Parathyroid adenoma (tissue), 2 donors: ENCODE measurements around the gene FSTL1.

Experiments
- H2AFZ ChIP-seq: fragments of 300-600 bp; sonication (generic); one replicate; pipeline ENCODE4 v1.7.0; 2017; ENCODE audit warnings: antibody characterized with exemption, mild to moderate bottlenecking
- H3K27ac ChIP-seq: fragments of 300-600 bp; sonication (generic); one replicate; pipeline ENCODE4 v1.7.0; 2017
- H3K27me3 ChIP-seq: fragments of 300-600 bp; sonication (generic); one replicate; pipeline ENCODE4 v1.7.0; 2017; ENCODE audit warnings: low read length; ENCODE audit not compliant: control insufficient read depth, insufficient read depth
- H3K36me3 ChIP-seq: fragments of 300-600 bp; sonication (generic); one replicate; pipeline ENCODE4 v1.7.0; 2017; ENCODE audit warnings: low read length; ENCODE audit not compliant: control insufficient read depth, insufficient read depth
- H3K4me1 ChIP-seq: fragments of 300-600 bp; sonication (generic); one replicate; pipeline ENCODE4 v1.7.0; 2017; ENCODE audit warnings: control low read depth
- H3K4me2 ChIP-seq: fragments of 300-600 bp; sonication (generic); one replicate; pipeline ENCODE4 v1.7.0; 2017; ENCODE audit warnings: low read length
- H3K4me3 ChIP-seq: fragments of 300-600 bp; sonication (generic); one replicate; pipeline ENCODE4 v1.7.0; 2017; ENCODE audit warnings: low read depth, low read length
- H3K79me2 ChIP-seq: fragments of 300-600 bp; sonication (generic); one replicate; pipeline ENCODE4 v1.7.0; 2017; ENCODE audit warnings: control low read depth
- H3K9ac ChIP-seq: fragments of 300-600 bp; sonication (generic); one replicate; pipeline ENCODE4 v1.7.0; 2017; ENCODE audit warnings: mild to moderate bottlenecking
- H3K9me3 ChIP-seq: fragments of 300-600 bp; sonication (generic); one replicate; pipeline ENCODE4 v1.7.0; 2017; ENCODE audit warnings: low read length; ENCODE audit not compliant: control insufficient read depth
- TF ChIP-seq, protein P1 (sequence below): fragments of 300-600 bp; sonication (generic); IDR thresholded peaks from one replicate; pipeline ENCODE4 v1.7.0; 2017; ENCODE audit warnings: antibody characterized with exemption, mild to moderate bottlenecking
- donor health status: primary hyperparathyroidism.

Gene FSTL1

DNA sequence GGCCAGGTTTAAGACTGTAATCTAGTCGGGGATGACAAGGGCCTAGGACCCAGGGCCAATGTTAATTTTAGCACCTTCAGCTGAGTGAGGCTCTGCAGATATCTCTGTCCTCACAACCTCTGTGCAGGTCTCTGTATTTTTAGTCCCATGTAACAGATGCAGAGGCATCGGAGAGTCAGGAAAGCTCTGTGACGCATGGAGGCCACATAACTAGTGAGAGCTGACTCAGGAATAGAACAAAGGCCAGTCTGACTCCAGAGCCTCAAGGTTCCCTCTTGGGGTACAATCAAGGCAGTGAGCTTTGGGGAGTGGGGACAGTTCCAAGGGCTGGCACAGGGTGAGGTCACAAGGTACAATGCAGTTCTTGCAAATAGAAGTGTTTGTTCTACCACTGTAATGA is 31.0 kb downstream of the FSTL1 start:
- Histone ChIP-seq H2AFZ (no peak overlapping the region), H3K4me3 (no peak overlapping the region), H3K9me3 (no peaks in the 10 kb centered on the region), H3K27ac (no peak overlapping the region), H3K9ac (no peak overlapping the region), H3K4me2 (no peak overlapping the region), H3K27me3 (no peaks in the 10 kb centered on the region), H3K36me3 (no peaks in the 10 kb centered on the region), H3K79me2 (no peaks in the 10 kb centered on the region), H3K4me1 (peaks cover 14% of the 10 kb centered on the region)
- TF ChIP-seq, protein P1, sequence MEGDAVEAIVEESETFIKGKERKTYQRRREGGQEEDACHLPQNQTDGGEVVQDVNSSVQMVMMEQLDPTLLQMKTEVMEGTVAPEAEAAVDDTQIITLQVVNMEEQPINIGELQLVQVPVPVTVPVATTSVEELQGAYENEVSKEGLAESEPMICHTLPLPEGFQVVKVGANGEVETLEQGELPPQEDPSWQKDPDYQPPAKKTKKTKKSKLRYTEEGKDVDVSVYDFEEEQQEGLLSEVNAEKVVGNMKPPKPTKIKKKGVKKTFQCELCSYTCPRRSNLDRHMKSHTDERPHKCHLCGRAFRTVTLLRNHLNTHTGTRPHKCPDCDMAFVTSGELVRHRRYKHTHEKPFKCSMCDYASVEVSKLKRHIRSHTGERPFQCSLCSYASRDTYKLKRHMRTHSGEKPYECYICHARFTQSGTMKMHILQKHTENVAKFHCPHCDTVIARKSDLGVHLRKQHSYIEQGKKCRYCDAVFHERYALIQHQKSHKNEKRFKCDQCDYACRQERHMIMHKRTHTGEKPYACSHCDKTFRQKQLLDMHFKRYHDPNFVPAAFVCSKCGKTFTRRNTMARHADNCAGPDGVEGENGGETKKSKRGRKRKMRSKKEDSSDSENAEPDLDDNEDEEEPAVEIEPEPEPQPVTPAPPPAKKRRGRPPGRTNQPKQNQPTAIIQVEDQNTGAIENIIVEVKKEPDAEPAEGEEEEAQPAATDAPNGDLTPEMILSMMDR: no peak

DNA sequence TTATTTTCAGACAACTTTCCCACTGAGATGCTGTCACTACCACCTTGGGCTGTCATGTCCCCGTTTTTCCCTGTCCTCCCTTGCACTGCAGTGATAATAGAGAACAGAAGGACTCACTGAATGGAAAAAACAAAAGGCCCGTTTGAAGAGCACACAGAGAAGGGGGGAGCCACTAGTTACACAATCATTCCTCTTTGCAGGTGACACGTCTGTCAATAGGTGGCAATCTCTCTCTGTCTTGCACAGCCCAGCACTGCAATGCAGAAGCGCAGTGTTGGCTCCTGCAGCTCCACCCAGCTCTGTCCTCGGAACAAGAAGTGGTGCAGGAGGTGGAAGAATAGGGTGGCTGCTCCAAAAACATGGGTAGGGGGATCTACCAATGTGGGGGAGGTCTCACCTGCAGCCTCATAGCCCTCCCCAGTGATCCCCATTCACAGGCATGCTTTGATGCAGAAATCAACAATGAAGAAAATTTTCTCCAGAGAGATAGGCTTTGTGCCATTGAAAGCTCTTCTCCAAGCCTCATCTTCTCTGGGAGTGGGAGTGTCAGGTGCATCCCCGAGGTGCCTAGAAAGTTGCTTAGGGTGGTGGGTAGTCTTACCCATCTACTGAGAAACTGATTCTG is 31.8 kb downstream of the FSTL1 start:
- Histone ChIP-seq H3K79me2 (no peaks in the 10 kb centered on the region), H3K4me3 (no peak overlapping the region), H3K4me2 (no peak overlapping the region), H3K9ac (no peak overlapping the region), H3K4me1 (peaks cover 14% of the 10 kb centered on the region), H3K27ac (no peak overlapping the region), H2AFZ (no peak overlapping the region), H3K9me3 (no peaks in the 10 kb centered on the region), H3K27me3 (no peaks in the 10 kb centered on the region), H3K36me3 (no peaks in the 10 kb centered on the region)
- TF ChIP-seq, protein P1: peak; percentile 67

DNA sequence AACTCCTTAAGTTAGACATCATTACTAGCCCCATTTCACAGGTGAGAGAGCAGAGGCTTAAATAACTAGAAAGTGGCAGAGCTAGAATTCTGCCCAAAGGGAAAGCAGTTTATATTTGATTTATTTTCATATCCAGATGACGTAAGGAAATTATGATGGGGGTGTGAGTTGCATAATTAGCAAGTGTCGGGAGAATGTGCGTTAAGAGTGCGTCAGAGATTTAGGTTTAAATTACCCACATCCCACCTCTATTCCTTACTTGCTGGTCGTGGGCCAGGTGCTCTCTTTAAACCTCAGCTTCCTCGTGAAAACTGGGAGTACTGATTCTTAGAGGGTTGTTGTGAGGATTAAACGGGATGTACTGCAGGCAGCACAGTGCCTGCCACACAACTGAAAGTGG is 32.3 kb downstream of the FSTL1 start:
- Histone ChIP-seq H3K27me3 (no peaks in the 10 kb centered on the region), H3K36me3 (no peaks in the 10 kb centered on the region), H2AFZ (no peak overlapping the region), H3K4me3 (no peak overlapping the region), H3K9ac (no peak overlapping the region), H3K4me2 (no peak overlapping the region), H3K79me2 (no peaks in the 10 kb centered on the region), H3K27ac (no peak overlapping the region), H3K4me1 (peaks cover 14% of the 10 kb centered on the region), H3K9me3 (no peaks in the 10 kb centered on the region)
- TF ChIP-seq, protein P1: no peak

DNA sequence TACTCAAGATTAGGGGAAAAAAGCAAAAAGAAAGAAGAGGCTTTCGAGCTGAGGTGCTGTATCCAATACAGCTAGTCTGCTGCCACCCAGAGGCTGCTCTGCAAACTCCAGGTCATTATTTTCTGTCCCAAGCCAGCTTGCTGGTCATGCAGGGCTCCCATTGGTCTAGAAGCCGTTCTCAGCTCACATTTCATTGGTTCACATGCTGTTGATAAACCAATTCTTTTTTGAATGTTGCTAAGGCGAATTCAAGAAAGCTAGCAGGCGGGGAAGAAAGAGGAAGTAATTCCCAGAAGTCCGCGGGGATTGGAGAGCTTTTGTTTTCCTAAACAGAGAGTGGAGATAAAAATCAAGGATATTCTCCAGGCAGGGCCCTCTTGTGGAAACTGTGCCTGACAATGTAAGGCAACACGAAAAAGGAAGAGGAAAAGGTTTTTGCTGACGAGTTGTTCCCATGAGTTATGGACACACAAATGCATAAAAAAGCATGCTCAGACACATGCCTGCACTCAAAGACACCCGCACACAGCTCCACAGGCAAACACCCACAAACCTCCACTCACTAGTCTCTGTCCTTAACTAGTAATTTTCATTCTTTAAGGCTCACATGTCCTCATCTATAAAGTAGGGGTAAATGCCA is 33.4 kb downstream of the FSTL1 start:
- H2AFZ ChIP-seq: peak overlapping the region; percentile 79
- no peak overlapping the region for H3K9ac ChIP-seq
- no peaks in the 10 kb centered on the region for H3K36me3 ChIP-seq
- no peaks in the 10 kb centered on the region for H3K79me2 ChIP-seq
- no peaks in the 10 kb centered on the region for H3K9me3 ChIP-seq
- peaks cover 14% of the 10 kb centered on the region for H3K4me1 ChIP-seq
- peak overlapping the region; percentile 16 for H3K4me3 ChIP-seq
- TF ChIP-seq, protein P1: peak; percentile 92
- no peaks in the 10 kb centered on the region for H3K27me3 ChIP-seq
- H3K4me2 ChIP-seq: peak overlapping the region; percentile 47
- peak overlapping the region; percentile 67 for H3K27ac ChIP-seq

DNA sequence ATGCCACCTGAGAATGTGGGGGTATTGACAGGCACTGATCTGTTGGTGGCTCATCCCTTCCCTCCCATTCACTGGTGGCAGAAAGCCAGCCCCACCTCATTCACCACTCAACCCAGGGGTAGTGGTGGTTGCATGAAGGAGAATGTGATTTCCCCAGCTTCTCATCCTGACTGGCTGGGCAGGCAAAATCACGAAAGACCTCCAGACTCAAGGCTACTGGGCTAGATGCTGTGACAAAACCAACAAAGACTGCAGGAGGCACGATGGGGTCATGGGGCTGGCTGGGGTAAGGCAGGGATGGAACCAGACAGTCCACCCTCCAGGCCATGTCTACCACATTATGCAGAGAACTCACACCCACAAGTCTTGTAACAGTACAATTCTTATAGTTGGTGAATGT is 33.9 kb downstream of the FSTL1 start:
- H3K36me3 ChIP-seq: no peaks in the 10 kb centered on the region
- peaks cover 14% of the 10 kb centered on the region for H3K4me1 ChIP-seq
- TF ChIP-seq, protein P1: no peak
- H3K4me2 ChIP-seq: peak overlapping the region; percentile 47
- peak overlapping the region; percentile 48 for H3K27ac ChIP-seq
- peak overlapping the region; percentile 16 for H3K4me3 ChIP-seq
- H3K9me3 ChIP-seq: no peaks in the 10 kb centered on the region
- H3K9ac ChIP-seq: no peak overlapping the region
- H3K79me2 ChIP-seq: no peaks in the 10 kb centered on the region
- no peaks in the 10 kb centered on the region for H3K27me3 ChIP-seq
- peak overlapping the region; percentile 75 for H2AFZ ChIP-seq
